K562 (cell line): ENCODE results near the gene FDX2. TPM values are rescaled to one million over a fixed set of nuclear protein-coding genes. Genes with fewer than 3 reads are reported as not detected.

Experiments
- ATAC-seq: fragments of 200-7000 bp; cut with Tn5 transposase; 3 replicates; pipeline ENCODE4 v1.9.1; 2020; ENCODE audit warnings: moderate library complexity
- BruUV-seq: library from RNA; stranded (reverse); fragments of 400-500 nt; replicated peaks from 2 replicates; lab custom pipeline; 2021; lab: Mats Ljungman, UMichigan
- CTCF ChIA-PET: fragments of 300-600 bp; formaldehyde crosslinking; extraction: SDS; loops from one replicate; lab custom pipeline; 2021; ENCODE audit warnings: low intra/inter-chr PET ratio; lab: Yijun Ruan, JAX
- POLR2A ChIA-PET: fragments of 300-600, 350-650 bp; sonication (Branson Sonifier 250); formaldehyde crosslinking; extraction: SDS; loops from one replicate; lab custom pipeline; 2021; ENCODE audit warnings: antibody characterized with exemption, inconsistent platforms; lab: Yijun Ruan, JAX
- DNase-seq, 4 experiments: peaks; one replicate each; pipeline versions ENCODE4 v3.0.0 to v3.0.0-alpha.2; 2011 to 2018; ENCODE audit warnings: low spot score in 3 of 4, mixed read lengths in 3 of 4; ENCODE audit errors: extremely low read depth in 1 of 4
- FAIRE-seq: peaks from 2 replicates; lab custom pipeline; 2011; peaks lifted over from hg19 to GRCh38; lab: Jason Lieb, UNC
- H2AFZ ChIP-seq: 2 replicates; pipeline ENCODE4 v1.6.0; 2011; ENCODE audit warnings: low read depth, low read length, control low read depth, inconsistent platforms
- H3K27ac ChIP-seq: fragments of 200-600 bp; 3 replicates; pipeline ENCODE4 v1.8.0; 2011; ENCODE audit warnings: low read depth, mild to moderate bottlenecking, control low read depth, inconsistent platforms, low read length, moderate library complexity, mixed read lengths; ENCODE audit errors: extremely low read depth
- H3K27me3 ChIP-seq, 2 experiments: fragments of 300-600 bp in 1 of 2; 2 replicates in 1 of 2; 3 replicates in 1 of 2; pipeline versions ENCODE4 v1.6.0 to v1.8.0; 2011; ENCODE audit warnings: inconsistent platforms in 2 of 2, low read length in 2 of 2, mild to moderate bottlenecking in 1 of 2, mixed read lengths in 1 of 2, moderate library complexity in 1 of 2; ENCODE audit not compliant: control insufficient read depth in 2 of 2, insufficient read depth in 2 of 2
- H3K36me3 ChIP-seq: fragments of 300-600 bp; 3 replicates; pipeline ENCODE4 v1.8.0; 2011; ENCODE audit warnings: mild to moderate bottlenecking, low read length, inconsistent platforms; ENCODE audit not compliant: control insufficient read depth, insufficient read depth
- H3K4me1 ChIP-seq, 2 experiments: fragments of 200-600 bp in 1 of 2; replicated peaks in 1 of 2; 2 replicates in 1 of 2; 3 replicates in 1 of 2; pipeline versions ENCODE4 v1.5.1 to v1.8.0; 2011; ENCODE audit warnings: inconsistent platforms in 2 of 2, low read length in 2 of 2, mild to moderate bottlenecking in 1 of 2, mixed read lengths in 1 of 2, moderate library complexity in 1 of 2; ENCODE audit not compliant: control insufficient read depth in 2 of 2, insufficient read depth in 2 of 2
- H3K4me2 ChIP-seq: 2 replicates; pipeline ENCODE4 v1.6.1; 2011; ENCODE audit warnings: low read length, control low read depth, inconsistent platforms, mixed read lengths; ENCODE audit not compliant: insufficient read depth
- H3K4me3 ChIP-seq: fragments of 200-600 bp; sonication (generic), shearing (Covaris generic); 2 replicates; pipeline ENCODE4 v1.5.1; 2016; ENCODE audit warnings: control low read depth, inconsistent platforms
- H3K79me2 ChIP-seq: fragments of 200-600 bp; 3 replicates; pipeline ENCODE4 v1.8.0; 2011; ENCODE audit warnings: low read length, inconsistent platforms; ENCODE audit not compliant: control insufficient read depth, insufficient read depth
- H3K9ac ChIP-seq, 2 experiments: 2 replicates each; pipeline versions ENCODE4 v1.6.0 to v1.6.1; 2011; ENCODE audit warnings: low read depth in 2 of 2, low read length in 2 of 2, control low read depth in 1 of 2, inconsistent platforms in 1 of 2, mild to moderate bottlenecking in 1 of 2, mixed read lengths in 1 of 2; ENCODE audit not compliant: insufficient read depth in 1 of 2
- H3K9me1 ChIP-seq: one replicate; pipeline ENCODE4 v1.6.0; 2011; ENCODE audit warnings: inconsistent platforms, mild to moderate bottlenecking, low read length, moderate library complexity; ENCODE audit not compliant: control insufficient read depth, insufficient read depth
- H3K9me3 ChIP-seq: replicated peaks from 2 replicates; pipeline ENCODE4 v1.5.1; 2011; ENCODE audit warnings: low read depth, low read length, inconsistent platforms; ENCODE audit not compliant: control insufficient read depth, insufficient read depth
- H4K20me1 ChIP-seq: replicated peaks from 2 replicates; pipeline ENCODE4 v1.6.1; 2011; ENCODE audit warnings: low read length, inconsistent platforms, mixed read lengths; ENCODE audit not compliant: control insufficient read depth, insufficient read depth
- ELF4 ChIP-seq: fragments of 450-650 bp; formaldehyde crosslinking; IDR thresholded peaks from 2 replicates; pipeline ENCODE4 v1.4.0; 2022; ENCODE audit warnings: missing genetic modification characterization
- FIP1L1 ChIP-seq: fragments of 200-400 bp; formaldehyde crosslinking; IDR thresholded peaks from 2 replicates; pipeline ENCODE4 v1.6.1; 2018; ENCODE audit warnings: mild to moderate bottlenecking, low read depth, low read length; ENCODE audit not compliant: poor library complexity, severe bottlenecking
- HDAC8 ChIP-seq: fragments of 450-650 bp; IDR thresholded peaks from 2 replicates; pipeline ENCODE4 v1.6.1; 2016; ENCODE audit warnings: mild to moderate bottlenecking, missing genetic modification characterization, moderate library complexity, missing compliant biosample characterization
- HOXB6 ChIP-seq: fragments of 250-450 bp; sonication (Bioruptor Pico); IDR thresholded peaks from 2 replicates; pipeline ENCODE4 v1.5.1; 2022; ENCODE audit warnings: mild to moderate bottlenecking, borderline replicate concordance
- MLLT1 ChIP-seq, 2 experiments: fragments of 450-650 bp; IDR thresholded peaks; 2 replicates each; pipeline ENCODE4 v1.6.1; 2016
- TAF1 ChIP-seq: IDR thresholded peaks from 2 replicates; pipeline ENCODE4 v1.6.1; 2011; ENCODE audit warnings: mild to moderate bottlenecking, low read length, moderate library complexity; ENCODE audit not compliant: insufficient read depth, control insufficient read depth, severe bottlenecking; ENCODE audit errors: extremely low read depth
- ZNF12 ChIP-seq: sonication (generic); formaldehyde crosslinking; IDR thresholded peaks from 2 replicates; pipeline ENCODE4 v1.4.0; 2020; ENCODE audit warnings: mild to moderate bottlenecking, missing genetic modification reagents
- ZNF24 ChIP-seq: fragments of 450-650 bp; IDR thresholded peaks from 2 replicates; pipeline ENCODE4 v1.6.1; 2016
- ZNF512 ChIP-seq: IDR thresholded peaks from 2 replicates; pipeline ENCODE4 v1.6.1; 2016; ENCODE audit warnings: missing genetic modification characterization, missing compliant biosample characterization
- ZNF764 ChIP-seq: fragments of 250-450 bp; sonication (Bioruptor Pico); IDR thresholded peaks from 2 replicates; pipeline ENCODE4 v1.4.0; 2020; ENCODE audit warnings: low read depth, mild to moderate bottlenecking, moderate library complexity
- WGBS: fragments of 100-300 bp; shearing (Covaris generic); methylation state at CpG from one replicate; pipeline ENCODE4 v1.1.6; 2016; ENCODE audit warnings: low coverage, mixed read lengths; ENCODE audit not compliant: insufficient coverage; ENCODE audit errors: missing lambda C conversion rate; 5-methylcytosine and 5-hydroxymethylcytosine counted together
- in situ Hi-C: fragments of 300-500 bp; cut with MboI; formaldehyde crosslinking; loops from 4 replicates; pipeline ENCODE4 v1.15.0; 2018; ENCODE audit warnings: inconsistent platforms, mixed read lengths
- intact Hi-C: fragments of 100-400 bp; cut with micrococcal nuclease; formaldehyde crosslinking; loops from 2 replicates; pipeline ENCODE4 v1.14.2; 2022
- polyA plus RNA-seq, 8 experiments: library from polyadenylated mRNA; depleted of rRNA in 4 of 8; stranded (reverse) in 5 of 8; unstranded in 3 of 8; fragments of >200 nt; fragmentation: Nextera tagmentation in 2 of 8; fragmentation: Illumina TruSeq in 1 of 8; extraction: Ambion mirVana in 2 of 8; extraction: Trizol in 1 of 8; gene quantifications; 2 replicates each; pipeline versions ENCODE4 v1.2.1 to v1.2.3, GENCODE V29; 2011 to 2014; ENCODE audit warnings: inconsistent platforms in 1 of 8, missing spikeins in 1 of 8
- total RNA-seq, 7 experiments: library from RNA; depleted of rRNA in 6 of 7; stranded (reverse); fragments of >200 nt in 6 of 7; fragmentation: Illumina TruSeq in 2 of 7; extraction: Trizol in 2 of 7; gene quantifications; 2 replicates each; pipeline versions ENCODE4 v1.2.1 to v1.2.3, GENCODE V29; 2011 to 2021; ENCODE audit warnings: low replicate concordance in 1 of 7

Gene FDX2
- total and polyA plus RNA-seq, 9 of the 15 experiments (the other 6 are each of a cell fraction or from before 2014, with no cell fraction given) = 2.5 to 49.8 (median 29.7) TPM

- no peaks in the 10 kb centered on the region for H3K27me3 ChIP-seq
- ChIA-PET POLR2A (interaction anchor here (0.6 to 1.3 kb wide), 2 partner anchors 117 to 126 kb away, joined by 3 to 5 read pairs; no protein-coding TSS in a partner anchor), CTCF (interaction anchor here (1.7 kb wide), 1 partner anchor 127 kb away, joined by 5 read pairs; no protein-coding TSS in a partner anchor)
- peaks cover 5 to 31% of the 10 kb centered on the region in 2 experiments; a peak in 3 of 5 replicates for H3K4me1 ChIP-seq
- ATAC-seq = no peak
- in situ Hi-C loops = no loop called here
- peaks cover 21% of the 10 kb centered on the region for H3K36me3 ChIP-seq
- 58% methylated on average over 4 of the region's 7 CpGs for WGBS
- H3K79me2 ChIP-seq = no peaks in the 10 kb centered on the region
- no TSS peak for BruUV-seq
- H3K27ac ChIP-seq = no peak overlapping the region
- H3K9me3 ChIP-seq = no peaks in the 10 kb centered on the region
- no peaks in the 10 kb centered on the region for H3K9me1 ChIP-seq
- H3K4me2 ChIP-seq = no peak overlapping the region
- peak; percentile 85; the same call in 1 of the 2 replicates for TF ChIP-seq ZNF24
- TF ChIP-seq MLLT1 (IDR thresholded peaks at IDR 0.05) = no peak
- TF ChIP-seq HOXB6 (CRISPR knock-in tag) = no peak
- TF ChIP-seq TAF1 = no peak
- TF ChIP-seq ZNF12 (CRISPR knock-in tag) = peak; percentile 26; the same call in 1 of the 2 replicates
- no peak for TF ChIP-seq HDAC8 (tag)
- no peak for TF ChIP-seq ZNF764 (CRISPR knock-in tag)
- no peak for TF ChIP-seq ZNF512 (tag)
- TF ChIP-seq ELF4 = no peak
- TF ChIP-seq FIP1L1 = no peak
- H3K9ac ChIP-seq = no peak overlapping the region
- H4K20me1 ChIP-seq = no peaks in the 10 kb centered on the region; the same call in 1 of the 2 replicates
- FAIRE-seq = no peak
- no peak for DNase-seq
- intact Hi-C loops = no loop called here
- no peak overlapping the region for H2AFZ ChIP-seq
- H3K4me3 ChIP-seq = no peak overlapping the region
Measured at GRCh38 chr19:10262771-10263170, 53.0 kb downstream of the FDX2 start.
